ENCODE results near the gene RGMA.

Gene RGMA, protein sequence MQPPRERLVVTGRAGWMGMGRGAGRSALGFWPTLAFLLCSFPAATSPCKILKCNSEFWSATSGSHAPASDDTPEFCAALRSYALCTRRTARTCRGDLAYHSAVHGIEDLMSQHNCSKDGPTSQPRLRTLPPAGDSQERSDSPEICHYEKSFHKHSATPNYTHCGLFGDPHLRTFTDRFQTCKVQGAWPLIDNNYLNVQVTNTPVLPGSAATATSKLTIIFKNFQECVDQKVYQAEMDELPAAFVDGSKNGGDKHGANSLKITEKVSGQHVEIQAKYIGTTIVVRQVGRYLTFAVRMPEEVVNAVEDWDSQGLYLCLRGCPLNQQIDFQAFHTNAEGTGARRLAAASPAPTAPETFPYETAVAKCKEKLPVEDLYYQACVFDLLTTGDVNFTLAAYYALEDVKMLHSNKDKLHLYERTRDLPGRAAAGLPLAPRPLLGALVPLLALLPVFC

GRCh38 chr15:93088981-93089726 lies at the start of gene RGMA:
TSS of gene RGMA (minus strand) at chr15:93089211. CDS start at chr15:93088932, 279 bp downstream.
- no peak for DNase-seq

DNA sequence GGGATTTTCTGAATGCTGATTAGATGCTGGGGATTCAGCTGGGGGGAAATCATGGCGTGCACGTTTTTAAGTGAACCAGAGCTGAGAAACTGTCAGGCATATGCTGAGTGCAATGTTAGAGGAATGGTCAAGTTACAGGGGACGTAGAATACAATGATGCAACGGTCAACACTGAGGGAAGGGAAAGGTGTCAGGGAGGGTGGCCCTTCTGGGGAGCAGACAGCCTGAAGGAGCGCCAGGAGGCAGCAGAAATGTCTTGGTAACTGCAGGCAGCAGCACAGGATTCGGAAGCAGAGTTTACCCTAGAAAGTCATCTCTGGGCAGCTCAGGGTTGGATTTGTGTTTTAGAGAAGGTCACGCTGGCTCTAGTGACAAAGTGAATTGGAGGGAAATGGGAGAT lies 47.6 kb upstream of the RGMA start:
- no peak for DNase-seq

- DNase-seq, result no peak
Measured at GRCh38 chr15:93135997-93136397, 47.0 kb upstream of the RGMA start.

DNA sequence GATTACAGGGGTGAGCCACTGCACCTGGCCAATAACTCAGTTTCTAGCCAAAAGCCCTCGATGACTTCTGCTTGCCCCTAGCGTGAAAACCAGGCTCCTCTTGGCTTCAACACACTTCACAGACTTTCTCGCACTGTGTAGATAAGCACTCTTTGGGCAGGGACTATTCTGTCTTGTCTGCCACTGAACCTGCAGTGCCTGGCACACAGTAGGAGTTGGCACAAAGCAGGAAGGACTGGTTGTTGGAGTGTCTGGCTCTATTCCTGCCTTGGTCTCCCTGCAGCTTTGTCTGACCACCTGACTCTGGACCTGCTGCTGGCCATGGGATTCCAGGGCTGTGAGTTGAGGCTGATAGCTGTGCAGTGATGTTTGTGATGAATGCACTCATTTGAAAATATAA lies 46.4 kb upstream of the RGMA start:
- no peak for DNase-seq

- DNase-seq, result no peak
Measured at GRCh38 chr15:93131485-93132095, 42.6 kb upstream of the RGMA start.

DNA sequence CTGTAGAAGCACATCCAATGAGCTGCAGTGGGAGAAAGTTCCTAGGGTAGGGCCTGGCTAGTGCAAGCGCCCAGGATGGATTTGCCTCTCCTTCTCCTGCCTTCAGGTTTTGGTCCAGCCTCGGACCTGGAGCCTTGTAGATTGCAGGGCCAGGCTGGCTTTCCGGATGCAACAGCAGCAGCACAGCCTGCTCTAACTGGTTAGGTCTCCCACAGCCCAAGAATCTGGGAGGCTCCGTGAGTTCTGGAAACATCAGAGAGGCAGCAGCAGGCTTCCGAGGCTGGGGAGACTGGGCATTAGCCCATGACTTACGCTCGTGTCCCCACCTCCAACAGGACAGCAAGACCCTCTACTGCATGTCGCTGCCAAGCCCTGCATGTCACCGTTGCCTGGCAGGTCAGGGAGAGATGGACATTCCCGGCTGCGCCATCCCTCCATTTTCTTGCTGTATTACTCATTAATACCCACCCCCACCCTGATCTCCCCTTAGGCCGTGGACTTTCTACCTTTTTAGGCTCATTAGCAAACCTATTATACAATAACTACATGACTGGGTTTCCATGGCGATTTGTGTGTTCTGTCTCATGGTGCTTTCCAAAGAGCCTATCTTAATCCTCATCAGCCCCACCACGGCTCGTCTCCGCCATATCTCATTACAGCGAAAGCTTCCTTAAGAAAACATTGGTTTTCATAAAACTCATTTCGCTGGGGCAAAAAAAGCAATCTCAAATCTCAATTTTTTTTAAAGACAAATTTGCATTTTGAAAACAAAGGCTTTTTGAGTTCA lies 40.9 kb upstream of the RGMA start:
- no peak for DNase-seq

DNA sequence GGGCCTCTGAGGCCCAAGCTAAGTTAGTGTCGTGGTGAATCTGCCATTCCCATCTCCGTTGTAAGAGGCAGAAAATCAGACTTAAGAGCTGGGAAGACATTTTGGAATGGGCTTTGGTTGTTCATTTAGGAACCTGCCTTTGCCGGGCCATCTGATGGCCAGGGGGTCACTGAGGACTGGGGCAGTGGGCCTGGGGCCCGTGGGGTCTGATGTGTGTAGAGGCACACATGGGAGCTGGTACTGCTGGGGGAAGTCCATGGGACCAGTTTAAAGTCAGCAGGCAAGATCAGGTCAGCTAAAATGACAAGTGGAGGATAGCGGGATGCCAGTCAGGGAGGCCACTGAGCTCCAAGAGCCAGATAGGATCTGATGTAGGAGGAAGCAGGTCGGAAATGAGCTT lies 38.3 kb upstream of the RGMA start:
- DNase-seq, result no peak

DNA sequence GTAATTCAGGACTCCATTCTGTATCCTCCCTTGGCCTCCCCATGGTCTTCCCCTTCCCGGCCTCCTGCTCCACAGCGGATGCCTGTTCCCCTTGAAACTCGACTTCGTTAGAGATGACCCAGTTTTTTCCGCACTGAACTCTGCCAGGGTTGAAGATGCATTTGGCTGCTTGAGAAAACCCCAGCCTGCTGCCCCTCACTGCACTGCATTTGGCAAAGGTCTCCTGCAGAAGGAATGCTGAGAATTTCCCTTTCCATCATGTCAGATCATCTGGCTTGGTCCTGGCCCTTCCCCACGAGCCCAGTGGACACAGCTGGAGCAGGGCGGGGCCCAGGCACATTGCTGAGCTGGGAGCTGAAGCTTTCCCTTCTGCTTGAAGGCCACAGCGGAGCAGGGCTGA lies 37.6 kb upstream of the RGMA start:
- no peak for DNase-seq

DNA sequence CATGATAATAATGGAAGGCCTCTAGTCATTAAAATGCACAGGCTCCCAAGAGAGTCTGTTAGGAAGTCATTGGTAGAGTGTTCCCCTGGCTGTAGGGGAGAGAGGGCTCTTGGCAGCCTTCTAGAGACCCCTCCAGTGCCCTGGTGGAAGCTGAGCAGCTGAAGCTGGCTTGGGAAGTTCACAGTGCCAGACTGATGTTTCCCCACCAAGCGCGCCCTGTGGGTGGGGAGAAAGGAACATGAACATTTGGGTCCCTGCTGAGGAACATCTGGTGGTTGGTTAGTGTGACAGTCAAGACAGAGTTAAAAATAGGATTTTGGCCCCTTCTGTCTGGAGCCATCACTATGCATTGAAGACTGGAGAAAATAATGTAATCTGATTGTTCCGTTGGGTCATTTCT lies 37.1 kb upstream of the RGMA start:
- no peak for DNase-seq

DNA sequence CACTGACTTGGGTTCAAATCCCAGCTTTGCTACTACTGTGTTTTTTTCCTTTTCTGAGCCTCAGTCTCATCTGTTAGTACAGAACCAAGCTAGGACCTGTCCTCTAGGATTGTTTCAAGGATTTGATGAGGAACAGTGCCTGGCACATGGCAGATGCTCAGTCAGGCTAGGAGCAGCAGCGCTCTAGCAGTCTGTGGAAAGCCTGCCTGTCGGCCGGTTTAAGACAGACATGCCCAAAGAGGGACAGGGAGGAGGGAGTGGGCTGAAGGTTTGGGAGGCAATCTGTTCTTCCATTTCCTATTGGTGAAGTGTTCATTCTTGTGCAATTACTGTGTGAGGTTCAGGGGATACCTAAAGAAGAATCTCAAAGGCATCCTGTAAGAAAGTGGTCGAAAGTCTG lies 35.1 kb upstream of the RGMA start:
- DNase-seq, result no peak

DNA sequence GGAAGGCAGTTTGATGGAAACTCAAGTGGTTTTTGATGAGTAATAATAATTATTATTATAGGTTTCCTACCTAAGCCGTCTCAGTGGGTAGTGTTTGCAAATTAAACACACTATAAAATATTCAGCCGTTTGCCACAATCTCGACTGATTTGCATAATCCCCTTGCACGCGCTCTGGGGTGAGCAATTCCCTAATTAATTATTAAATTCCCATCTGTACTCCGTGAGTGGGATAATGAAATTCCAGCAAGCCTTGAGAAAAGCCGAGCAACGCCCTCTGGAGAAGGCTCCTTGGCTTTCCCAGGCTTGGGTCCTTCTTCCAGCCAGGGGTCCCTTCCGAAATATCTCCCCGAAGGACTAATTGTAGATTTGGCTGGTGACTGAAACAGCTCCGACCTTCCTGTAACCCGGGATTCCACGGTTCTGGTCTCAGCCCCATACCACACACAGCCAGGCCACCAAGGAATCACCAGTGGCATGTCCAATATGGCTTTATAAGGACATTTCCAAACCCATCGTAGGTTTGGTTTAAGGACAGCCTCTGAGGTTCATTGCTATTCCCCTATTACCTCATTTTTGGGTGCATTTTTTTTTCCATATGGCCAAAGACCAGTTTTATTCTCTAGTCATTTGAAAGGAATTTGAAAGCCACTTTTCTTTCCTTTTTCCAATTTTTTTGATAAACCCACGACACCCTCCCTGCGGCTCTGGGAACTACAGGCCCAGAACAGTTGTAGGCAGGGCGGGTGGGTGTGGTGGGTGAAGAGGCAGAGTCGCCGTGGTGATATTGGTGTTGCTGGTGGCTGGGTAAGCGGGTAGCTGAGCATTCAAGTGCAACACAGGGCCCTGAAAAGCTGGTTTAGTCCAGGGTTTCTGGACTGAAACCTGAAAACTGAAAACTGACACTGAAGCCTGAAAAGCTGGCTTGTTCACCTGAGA lies 33.2 kb upstream of the RGMA start:
- no peak for DNase-seq

- DNase-seq, result no peak
Measured at GRCh38 chr15:93121107-93121506, 32.1 kb upstream of the RGMA start.

DNA sequence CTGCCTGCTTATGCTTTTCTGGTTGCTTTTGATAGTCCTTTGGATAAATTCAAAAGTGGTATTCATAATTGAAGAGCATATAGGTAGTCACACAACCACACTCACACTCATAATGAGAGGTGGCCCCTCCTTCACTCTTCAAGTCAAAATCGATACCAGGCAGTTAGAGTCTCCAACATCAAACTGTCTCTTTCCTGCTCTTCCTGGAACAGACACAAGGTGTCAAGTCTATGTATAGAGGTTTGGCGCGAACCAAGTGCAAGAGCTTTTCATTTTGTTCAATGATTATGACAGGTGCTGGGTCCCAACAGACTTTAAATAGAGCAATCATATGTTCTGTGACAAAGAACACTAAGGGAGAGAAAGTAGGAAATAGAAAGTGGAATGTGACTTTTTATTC lies 29.9 kb upstream of the RGMA start:
- no peak for DNase-seq

DNA sequence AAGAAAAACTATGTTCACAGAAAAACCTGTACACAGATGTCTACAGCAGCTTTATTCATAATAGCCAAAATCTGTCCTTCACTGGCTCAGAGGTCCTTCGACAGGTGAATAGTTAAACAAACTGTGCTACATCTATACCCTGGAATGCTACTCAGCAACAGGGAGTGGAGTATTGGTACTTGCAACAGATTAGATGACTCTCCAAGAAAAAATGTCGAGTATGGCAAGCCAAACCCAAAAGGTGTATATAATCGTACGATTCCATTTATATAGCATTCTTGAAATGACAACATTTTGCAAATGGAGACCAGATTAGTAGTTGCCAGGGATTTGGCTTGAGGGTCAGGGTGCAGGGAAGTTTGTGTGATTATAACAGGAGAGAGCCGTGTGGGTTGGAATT lies 22.4 kb upstream of the RGMA start:
- DNase-seq, result no peak

GRCh38 chr15:93110502-93111040 lies 21.6 kb upstream of the RGMA start:
- no peak for DNase-seq

GRCh38 chr15:93109336-93110102 lies 20.5 kb upstream of the RGMA start:
- DNase-seq, result no peak

DNA sequence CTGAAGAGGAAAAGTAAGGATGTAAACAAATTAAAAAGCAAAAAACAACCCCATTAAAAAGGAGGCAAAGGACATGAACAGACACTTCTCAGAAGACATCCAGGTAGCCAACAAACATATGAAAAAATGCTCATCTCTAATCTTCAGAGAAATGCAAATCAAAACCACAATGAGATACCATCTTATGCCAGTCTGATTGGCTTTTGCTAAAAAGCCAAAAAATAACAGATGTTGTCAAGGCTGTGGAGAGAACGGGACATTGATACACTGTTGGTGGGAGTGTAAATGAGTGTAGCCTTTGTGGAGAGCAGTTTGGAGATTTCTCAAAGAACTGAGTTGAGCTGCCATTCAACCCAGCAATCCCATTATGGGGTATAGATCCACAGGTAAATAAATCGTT lies 18.6 kb upstream of the RGMA start:
- DNase-seq, result no peak

- no peak for DNase-seq
Measured at GRCh38 chr15:93105485-93105884, 16.5 kb upstream of the RGMA start.

DNA sequence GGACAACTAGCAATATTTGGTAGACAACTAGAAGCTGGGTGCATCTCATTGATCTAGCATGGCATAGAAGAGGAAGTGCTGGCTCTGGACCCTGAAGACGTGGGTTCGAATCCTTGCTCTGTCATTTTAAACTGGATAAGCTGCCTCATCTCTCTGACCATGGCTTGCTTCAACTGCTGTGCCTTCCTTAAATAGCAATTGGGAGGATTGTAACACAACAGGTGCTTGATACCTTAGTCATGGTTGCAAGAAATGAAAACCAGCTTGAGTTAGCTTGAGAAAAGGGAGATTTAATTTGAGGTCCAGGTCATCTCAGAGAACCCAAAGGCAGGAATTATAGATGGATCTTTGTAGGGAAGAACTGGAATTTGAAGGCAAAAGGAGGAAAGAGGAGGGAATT lies 14.8 kb upstream of the RGMA start:
- DNase-seq, result no peak

DNA sequence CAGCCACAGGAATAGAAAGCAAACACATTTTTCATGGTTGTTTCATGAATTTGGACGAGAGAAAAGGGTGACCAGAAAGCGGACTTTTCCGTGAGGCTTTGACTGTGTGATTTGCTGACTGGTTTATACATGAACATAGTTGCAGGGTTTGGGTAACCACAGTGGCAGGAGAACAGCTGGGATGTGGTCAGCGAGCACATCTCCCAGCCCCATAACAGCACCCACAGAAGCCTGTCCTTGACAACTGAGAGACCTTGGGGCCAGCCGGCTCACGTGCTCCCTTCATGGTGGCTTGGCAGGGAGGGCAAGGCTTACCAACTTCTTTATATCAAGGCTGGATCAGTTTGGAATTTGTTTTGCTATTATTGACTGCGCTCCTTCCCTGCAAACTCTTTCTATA lies 13.2 kb upstream of the RGMA start:
- DNase-seq, result no peak

DNA sequence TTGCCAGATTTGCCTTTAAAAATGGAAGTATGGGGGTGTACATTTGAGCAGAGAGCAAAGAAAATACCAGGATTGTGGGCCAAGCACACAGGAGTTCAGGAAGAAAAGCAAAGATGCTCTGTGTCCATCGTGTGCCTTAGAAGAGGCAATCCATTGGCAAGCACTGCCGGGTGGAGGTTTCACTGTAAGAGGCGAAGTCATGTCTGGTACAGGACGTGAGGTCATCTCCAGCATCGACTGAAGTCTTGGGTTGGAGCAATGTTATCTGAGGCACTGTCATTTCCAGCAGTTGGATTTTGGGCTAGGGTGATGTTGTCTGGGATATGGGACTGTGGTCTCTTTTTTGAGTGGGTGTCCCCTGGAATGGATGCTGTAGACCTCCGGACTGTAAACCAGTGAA lies 4.8 kb upstream of the RGMA start:
- no peak for DNase-seq

All from activated CD4-positive, alpha-beta T cell treated with anti-CD3 and anti-CD28 coated beads for 48 hours (primary cell).